ENCODE data around the gene SELENOH.

The SELENOH gene

DNA sequence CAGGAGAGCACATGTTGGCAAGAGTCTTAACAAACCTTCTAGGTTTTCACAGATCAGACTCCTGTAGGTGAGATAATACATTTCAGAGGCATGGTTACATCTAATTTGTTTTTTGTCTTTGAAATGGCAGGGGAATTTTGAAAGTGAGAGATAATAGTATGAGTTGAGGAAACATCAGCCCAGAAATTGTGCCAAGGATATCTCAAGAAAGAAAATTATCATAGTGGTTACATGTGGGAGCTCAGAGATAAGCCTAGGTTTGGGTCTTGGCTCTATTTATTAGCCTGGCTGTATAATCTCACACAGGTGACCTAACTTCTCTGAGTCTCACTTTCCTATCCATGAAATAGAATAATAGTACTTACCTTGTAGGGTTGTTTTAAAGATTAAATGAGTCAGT lies 9.9 kb downstream of the SELENOH start:
- DNase-seq: no peak

DNA sequence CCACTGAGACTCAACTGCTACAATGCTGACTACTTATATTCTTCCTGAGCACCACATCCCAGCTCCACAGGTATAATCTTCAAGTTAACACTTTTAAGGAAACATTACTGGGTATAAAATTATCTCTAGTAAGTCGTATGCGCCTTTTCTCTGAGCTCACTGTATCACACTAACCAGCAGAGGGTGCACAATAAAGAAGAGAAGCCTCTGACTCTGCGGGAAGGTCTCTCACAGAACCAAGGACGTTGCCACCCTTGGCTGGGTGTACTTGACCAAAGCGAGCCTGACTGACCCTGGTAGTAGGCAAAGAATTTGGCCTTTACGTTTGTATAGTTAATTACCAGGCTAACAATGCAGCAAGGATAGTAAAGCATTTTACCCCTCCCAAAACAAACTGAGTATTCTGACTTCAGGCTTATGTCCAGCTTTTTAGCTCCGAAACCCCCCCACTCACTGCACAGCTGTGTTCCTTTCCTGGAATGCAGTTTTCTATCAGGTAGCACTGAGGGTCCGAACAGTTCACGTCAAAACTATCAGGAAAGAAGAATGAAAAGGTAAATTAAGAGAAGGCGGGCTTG lies 10.5 kb downstream of the SELENOH start, which contains the start of gene BTBD18:
Gene BTBD18 (minus strand): TSS at position 144 of the 578 bp plus-strand sequence. CDS start 631 bp downstream, outside the sequence.
- no peak for DNase-seq

DNA sequence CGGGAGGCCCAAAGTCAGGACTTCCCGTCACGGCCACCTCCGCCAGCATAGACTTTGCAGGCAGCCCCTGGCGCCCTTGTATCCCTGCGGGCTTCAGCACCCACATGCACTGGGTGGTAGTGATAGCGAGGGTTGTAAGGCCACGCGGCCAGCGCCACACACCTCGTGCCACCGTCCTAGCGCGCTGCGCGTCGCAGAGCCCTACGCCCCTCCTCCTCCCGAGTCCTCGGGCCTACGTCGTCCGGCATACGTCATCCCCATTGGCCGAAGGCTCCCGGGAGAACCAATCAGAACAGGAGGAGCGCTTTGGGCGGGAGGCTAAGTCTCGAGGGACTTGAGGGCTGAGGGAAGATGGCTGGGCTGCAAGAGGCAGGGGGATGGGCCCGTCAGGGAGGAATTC lies 11.7 kb downstream of the SELENOH start:
- no peak for DNase-seq

DNA sequence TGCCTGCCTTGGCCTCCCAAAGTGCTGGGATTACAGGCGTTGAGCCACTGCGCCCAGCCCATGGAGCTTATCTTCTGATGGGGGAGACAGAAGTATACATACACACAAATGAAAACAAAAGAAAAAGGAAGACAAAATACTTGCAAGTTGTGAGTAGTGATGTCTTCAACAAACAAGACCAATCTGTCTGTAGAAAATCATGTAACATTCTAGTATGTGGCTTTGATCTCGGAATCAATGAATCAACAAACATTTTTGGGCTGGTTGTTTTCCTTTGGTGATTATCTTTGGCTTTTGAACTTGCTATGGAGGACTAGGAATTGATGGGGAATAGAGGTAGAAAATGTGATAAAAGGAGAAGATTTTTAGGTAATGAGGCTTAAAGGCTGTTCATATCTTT lies 16.9 kb downstream of the SELENOH start:
- DNase-seq: no peak

DNA sequence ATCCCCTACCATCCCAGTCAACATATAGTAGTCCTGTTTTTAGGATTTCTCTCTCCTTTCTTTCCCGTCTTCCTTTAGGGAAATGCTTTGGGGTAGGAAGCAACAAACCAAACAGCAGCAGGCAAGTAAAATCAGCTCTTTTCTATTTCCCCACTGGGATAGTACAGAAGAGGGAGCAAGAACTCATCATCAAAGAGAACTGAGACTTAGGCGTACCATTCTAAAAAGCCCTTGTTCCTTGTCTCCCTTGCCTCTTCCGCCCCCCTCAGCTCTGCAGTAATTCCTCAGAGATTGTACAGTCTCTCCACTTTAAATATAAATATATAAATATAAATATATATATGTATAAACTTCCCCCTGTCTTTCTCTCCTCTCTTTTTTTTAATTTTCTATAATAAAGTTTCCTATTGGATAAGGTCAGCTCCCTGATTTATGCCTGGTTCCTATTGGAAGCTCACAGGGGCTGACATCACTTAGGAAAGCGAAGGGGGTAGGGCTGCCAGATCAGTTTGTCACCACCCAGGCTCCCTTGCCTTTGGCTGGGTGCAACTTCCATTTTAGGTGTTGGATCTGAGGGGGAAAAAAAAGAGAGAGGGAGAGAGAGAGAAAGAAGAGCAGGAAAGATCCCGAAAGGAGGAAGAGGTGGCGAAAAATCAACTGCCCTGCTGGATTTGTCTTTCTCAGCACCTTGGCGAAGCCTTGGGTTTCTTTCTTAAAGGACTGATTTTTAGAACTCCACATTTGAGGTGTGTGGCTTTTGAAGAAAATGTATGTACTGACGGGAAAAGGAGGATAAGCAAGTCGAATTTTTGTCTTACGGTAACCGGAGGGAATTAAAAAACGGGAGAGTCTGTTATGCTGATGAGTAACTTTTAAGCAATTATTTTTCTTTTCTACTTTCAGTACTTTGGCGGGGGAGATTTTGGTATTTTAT lies 20.3 kb downstream of the SELENOH start, which contains the start of gene CTNND1:
Gene CTNND1 (plus strand): TSS at position 502 of the 934 bp plus-strand sequence. CDS start 29,677 bp downstream, outside the sequence.
- DNase-seq: peak; percentile 78

DNA sequence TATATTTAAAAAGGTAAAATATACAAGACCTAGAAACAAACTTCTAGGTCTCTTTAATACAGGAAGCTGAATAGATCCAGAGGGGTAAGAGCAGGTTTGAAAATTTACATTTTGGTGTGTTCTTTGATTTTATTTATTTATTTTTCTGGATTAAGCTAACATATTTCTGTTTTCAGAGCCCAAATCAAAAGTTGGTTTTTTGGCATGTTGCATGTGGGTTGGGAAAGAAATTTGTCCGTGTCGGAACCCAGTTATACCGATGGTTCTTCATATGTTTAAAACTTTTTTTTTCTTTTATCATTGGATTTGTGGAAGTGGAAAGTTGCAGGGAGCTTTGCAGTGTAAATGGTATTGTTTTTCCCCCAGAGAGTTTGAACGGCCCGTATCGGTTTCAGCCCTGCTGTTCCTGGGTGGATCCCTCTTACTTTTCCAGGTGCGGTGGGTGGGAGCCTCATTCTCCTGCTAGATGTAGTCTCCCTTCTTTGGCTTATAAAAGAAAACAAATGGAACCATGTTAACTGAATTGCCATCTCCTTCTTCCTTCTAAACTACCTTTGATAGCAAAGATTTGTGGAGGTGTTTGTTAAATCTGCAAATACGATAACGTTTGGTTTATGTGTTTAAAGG lies 21.1 kb downstream of the SELENOH start:
- DNase-seq: no peak

DNA sequence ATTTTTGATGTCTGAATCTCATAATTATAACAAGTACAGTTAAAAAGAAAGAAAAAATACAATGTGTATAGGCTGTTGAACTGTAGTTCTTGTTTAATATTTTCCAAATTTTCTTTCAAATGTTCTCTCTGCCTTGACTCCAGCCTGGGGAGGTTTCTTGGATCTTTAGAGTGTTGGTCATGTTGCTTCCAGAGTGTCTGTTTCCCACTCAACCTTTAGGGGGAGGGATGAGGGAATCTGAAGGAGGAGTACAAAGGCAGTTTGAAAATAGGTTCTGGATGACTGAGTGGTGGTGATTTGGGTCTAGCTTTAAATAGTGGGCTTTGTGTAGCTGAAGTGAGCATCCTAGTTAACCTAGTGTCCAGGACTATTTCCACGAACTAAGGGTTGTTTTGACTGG lies 22.3 kb downstream of the SELENOH start:
- DNase-seq: no peak

DNA sequence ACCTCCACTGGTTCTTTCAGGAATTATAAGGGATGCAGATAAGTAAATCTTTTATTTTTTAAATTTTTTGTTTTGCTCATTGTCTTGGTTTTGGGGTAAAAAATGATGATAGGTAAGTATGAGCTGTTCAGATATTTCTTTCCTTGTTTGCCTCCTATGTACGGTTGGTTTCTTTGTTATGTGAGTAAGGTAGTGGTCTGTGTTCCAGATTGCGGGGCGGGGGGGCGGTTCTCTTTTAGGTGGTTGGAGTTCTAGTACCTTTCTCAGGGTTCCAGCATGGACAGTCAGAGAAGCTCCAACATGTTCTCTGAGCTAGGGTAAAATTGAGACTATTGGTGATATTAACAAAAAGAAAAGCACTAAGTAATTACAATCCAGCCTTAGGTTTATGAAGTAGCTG lies 22.7 kb downstream of the SELENOH start:
- no peak for DNase-seq

DNA sequence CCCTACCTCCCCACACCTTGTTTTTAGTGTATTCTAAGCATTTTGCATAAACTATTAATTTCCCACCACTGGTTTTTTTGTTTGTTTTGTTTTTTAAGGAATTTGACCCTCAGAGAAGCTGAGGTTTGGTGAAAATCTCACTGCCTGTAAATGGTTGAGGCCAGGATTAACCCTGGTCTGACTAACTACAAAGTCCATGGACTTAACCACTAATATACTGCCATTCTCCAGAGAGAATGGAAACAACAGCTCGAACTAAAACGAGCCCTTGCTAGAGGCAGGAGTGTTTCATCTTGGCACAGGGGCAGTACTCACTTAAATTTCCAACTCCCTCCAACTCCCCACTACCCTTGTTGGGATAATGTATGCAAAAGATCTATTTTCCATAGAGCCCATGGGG lies 23.3 kb downstream of the SELENOH start:
- DNase-seq: no peak

DNA sequence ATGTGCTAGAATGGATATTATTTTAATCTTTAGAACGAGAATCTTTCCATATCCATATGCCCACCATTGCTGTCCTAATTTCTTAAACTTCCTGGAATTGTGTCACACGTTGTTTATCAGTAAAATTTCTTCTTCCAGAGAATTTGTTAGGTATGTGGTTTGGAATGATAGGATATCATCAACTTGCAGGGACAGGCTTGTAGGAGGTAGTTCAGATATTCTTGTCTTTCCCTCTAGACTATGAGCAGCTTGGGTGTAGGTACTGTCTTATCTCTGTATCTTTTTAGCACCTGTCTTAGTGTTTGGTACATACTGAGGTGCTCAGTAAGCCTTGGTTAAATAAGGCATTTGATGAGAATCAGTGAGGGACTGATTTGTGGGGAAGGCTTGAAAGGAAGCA lies 23.7 kb downstream of the SELENOH start:
- DNase-seq: no peak

DNA sequence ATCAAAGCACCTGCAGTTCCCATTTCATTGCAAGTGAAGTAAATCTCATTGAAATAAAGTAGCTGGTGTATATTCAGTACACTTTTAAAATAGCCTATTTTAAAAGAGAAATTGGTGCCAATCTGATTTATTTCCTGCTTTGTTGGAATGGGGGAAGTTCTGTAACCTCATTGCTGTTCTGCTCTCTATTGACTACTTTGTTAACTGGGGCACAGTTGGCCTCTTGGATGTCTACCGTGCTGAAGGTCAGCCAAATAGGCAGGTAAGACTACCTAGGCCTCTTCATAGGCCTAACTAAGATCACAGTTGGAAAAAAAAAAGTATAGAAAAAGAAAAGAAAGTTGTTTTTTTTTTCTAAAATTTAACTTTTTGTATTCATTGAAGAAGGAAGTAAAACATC lies 29.5 kb downstream of the SELENOH start:
- no peak for DNase-seq

DNA sequence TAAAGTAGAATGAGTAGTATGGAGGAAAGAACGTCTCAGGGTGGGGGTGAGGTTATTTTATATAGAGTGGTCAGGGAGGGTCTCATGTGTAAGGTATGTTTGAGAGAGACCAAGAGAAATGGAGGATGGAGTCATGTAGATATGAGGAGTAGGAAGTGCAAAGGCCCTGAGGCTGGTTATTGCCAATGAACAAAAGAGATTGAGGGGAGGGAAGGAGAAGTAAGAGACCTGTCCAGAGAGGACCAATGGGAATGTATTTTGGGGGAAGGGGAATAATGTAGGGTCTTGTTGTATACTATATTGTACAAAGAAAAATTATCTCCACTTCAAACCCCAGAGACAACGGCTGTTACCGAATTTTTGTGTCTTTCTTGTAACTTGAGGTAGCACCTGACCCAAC lies 30.1 kb downstream of the SELENOH start:
- no peak for DNase-seq

DNA sequence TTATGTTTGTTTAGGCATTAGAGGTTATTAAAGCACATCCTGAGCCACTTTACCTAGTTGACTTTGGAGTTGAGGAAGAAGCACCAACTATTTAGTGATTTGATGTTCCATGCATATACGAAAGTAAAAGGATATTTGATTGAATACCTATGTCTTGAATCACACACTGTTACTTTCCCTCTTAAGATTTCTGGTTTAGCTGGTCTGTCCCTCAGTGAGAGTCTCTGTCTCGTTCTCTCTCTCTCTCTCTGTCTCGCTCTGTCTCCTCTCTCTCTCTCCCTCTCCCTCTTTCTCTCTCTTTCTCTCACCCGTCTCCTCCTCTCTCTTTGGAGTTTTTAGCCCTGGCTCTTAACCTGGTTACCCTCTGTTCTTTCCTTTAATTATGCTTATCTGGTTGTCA lies 31.3 kb downstream of the SELENOH start:
- no peak for DNase-seq

DNA sequence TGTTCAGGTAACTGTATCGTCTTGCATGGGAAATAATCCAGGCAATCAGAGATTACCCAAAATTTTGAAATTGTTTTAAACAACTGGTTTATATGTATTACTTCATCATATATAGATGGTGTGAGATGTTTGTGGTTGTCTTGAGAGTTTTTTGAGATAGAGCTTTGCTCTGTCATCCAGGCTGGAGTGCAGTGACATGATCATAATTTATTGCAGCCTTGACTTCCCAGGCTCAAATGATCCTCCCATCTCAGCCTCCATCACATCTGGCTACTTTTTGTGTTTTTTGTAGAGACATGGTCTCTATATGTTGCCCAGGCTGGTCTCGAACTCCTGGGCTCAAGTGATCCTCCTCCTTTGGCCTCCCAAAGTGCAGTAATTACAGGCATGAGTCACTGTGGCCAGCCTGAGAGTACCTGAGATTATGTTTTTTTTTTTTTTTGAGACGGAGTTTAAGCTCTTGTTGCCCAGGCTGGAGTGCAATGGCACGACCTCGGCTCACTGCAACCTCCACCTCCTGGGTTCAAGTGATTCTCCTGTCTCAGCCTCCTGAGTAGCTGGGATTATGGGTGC lies 31.8 kb downstream of the SELENOH start:
- no peak for DNase-seq

DNA sequence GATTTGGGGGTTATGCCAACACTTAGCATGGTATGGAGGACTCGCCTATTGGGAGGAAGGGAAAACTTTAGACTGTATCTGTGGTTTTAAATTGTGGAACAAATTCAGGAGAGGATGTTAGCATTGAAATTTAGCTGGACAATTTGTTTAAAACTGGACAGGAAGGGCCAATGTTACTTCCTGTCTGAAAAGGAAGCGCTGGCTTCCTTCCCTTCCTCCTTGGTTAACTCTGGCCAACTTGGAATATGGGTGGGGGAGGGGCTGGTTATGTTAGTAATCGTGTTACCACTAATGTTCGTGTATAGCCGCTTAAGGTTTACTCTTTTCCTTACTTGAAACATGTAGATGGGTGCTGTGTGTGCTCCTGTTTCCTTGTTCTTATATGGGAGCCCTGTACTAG lies 34.2 kb downstream of the SELENOH start:
- no peak for DNase-seq

DNA sequence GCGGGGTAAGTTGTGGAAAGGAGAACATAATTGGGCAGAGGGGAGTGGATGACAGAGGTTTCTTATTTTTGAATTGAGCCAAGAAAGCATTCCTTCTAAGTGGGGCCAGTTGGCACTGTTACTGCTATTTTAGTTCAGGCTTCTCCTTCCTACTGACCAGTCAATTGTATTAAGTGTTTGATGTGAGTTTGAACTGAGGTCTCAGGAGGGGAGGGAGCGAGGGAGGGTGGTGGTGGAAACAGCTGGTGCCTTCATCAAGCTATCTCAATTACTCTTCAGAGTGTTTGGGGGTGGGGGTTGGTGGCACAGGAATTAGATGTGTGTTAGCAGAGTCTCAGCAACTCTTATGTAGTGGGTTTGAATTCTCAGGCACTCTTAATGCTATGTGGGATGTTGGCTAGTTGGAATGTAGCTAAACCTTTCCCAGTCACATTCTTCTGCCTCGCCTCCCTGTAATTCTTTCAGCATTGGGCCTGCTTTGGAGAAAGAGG lies 34.8 kb downstream of the SELENOH start:
- DNase-seq: no peak

DNA sequence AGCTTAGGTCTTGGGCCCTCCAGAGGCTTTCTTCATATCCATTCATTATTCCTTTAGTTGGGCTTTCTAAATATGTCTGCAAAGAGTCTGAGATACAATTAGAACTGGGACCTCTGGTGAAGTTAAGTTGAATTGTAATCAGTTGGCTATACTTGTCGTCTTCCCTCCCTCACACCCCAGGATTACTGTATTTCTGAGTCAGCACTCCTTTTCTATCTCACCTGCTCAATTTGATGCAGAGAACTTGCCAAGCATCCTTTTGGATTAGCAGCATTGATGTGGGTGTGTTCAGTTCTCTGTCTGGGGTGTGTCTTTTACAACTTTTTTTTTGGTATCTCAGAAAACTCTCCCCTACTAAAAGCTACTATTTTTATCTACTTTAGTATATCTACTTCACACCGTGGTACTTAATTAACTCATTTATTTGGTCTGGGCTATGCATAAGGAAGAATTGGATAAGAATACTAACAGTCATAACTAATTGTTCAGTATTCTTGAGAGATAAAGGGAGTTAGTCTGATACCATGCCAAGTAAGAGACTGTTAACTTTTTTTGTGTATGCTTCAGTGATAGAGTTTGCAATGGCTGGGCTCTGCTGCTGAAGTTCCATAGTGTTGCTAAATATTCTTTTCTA lies 35.4 kb downstream of the SELENOH start:
- DNase-seq: no peak

DNA sequence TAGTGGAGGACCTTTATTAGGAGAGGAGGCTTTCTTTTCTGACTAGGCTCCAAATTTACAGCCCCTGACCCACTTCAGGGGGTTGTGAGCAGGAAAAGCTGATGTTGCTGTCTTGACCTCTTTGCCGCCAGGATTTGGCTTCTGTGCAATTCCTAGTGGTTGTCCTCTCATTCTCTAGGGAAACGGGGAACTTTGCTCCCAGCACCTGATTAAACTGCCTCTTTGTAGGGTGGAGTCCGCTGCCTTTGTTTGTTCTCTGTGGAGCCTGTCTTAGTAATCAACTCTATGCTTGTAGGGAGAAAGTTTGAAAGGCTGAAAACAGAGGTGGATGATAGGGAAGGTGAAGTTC lies 36.7 kb downstream of the SELENOH start:
- DNase-seq: no peak

DNA sequence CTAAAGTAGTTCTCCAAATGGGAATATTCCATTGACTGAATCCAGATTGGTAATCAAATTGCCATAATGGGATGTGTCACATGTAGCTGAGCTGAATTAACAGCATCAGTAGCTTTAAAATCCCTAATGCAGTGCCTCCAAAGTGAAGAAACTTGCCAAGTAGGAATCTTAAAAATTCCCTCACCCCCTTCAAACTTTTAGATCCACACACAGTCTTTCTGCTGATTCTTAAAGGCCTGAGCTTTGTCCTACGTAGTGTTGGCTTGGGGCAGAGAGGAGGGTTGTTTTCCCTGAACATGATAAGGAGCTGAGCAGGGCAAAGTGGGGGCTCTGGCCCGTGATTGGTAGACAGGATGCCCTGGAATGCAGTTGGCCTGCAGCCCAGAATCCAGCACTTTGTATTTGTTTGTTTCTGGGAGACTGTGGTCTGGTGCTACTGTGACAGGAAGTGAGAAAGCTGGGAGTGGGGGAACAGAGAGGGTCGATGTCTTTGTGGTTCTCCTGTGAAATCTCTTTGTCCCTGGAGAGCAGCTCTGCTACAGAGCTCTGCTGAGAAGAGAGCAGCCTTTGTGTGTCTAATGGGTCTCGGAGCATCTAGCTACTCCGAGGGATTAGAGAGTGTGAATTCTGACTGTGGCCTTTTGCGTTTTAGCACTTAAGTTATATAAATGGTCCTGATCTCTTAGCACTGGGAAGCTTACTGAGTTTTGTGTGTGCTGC lies 37.2 kb downstream of the SELENOH start:
- DNase-seq: no peak

DNA sequence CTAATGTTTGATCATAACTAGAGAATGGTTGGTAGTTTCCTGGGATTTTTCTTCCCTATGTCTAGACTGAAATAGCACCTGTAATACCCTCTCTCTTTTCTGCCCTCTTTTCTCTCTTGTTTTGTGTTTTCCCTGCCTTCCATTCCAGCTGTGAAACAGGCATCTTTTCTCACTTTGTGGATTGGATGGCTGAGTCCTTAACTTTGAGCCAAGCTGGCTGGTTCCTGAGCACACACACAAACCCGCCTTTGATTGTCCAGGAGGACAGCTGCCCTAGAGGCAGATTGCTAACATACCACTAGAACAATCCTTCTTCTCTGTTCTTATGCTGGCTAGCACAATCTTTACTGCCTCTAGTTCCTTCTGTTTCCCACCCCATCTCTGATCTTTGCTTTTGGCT lies 38.0 kb downstream of the SELENOH start:
- DNase-seq: no peak

DNA sequence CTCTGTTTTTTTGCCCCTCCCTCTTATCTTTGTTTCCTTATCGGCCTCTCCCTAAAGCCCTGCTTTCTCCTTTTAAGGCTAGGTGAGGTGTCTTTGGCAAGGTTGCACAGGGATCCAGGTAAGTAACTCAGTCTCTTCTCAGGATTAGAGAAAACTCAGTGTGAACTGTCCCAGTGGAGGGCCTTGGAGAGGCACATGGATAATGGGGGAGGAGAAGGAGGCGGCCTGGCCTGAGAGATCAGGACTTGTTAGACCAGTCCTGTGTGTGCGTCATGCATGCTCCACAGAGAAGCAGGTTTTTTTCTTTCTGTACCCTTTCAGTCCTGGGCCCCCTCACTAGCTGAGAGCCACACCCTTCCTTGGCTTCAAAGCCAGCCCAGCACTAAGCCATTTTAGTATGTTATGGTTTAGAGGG lies 40.2 kb downstream of the SELENOH start:
- no peak for DNase-seq

DNA sequence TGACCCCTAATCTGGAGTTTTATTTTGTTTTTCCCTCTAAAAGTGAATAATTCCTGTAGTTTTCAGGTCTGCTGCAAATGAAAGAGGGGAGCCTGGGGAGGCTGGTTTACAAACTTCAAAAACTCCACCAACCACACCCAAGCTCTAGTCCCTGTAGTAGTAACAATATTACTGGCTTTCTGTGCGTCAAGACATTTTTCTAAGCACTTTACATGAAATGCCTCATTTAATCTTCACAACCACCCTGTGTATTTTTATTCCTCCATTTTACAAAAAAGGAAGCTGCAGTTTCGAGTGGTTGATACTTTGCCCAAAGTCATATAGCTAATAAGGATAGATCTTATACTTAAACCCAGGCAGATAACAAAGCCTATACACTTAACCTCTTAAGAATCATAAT lies 43.8 kb downstream of the SELENOH start:
- no peak for DNase-seq
